Esophagus muscularis mucosa (tissue), 4 donors: ENCODE data around the gene SLC38A10.

Source experiments
- CTCF ChIP-seq, 3 experiments: fragments of 200-600 bp in 2 of 3; fragments of 450-650 bp in 1 of 3; sonication (generic) in 2 of 3; IDR thresholded peaks; one replicate each; pipeline ENCODE4 v1.5.1; 2017 to 2019; ENCODE audit warnings: antibody characterized with exemption in 3 of 3, mild to moderate bottlenecking in 2 of 3, moderate library complexity in 1 of 3
- EP300 ChIP-seq: sonication (generic); formaldehyde crosslinking; IDR thresholded peaks from one replicate; pipeline ENCODE4 v1.6.1; 2017; ENCODE audit warnings: antibody characterized with exemption
- POLR2AphosphoS5 ChIP-seq, 2 donors: sonication (generic); formaldehyde crosslinking; IDR thresholded peaks; one replicate each; pipeline ENCODE4 v1.6.1; 2017; ENCODE audit warnings: antibody characterized with exemption in 2 of 2

DNA sequence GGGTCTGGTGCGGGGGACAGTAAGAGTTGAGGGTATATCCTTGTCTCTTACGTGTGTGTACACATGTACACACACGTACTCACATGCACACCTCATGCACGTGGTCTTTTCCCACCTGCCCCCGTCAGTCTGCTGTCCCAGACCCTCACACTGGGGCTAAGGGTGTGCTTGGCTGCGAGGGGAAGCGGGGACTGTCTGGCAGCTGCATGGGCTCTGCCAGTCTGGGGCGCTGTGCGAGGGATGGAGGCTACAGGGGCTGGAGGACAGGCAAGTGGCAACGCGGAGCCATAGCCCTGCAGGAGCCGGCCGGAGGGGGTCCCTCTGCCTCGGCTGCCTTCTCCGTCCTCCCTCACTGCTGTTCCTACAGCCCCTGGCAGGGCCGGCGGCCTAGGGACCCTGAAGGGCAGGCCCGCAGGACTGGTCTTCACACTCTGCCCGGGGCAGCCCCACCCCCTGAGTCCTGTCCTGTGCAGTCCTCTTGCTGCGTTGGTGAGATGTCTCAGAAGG, 20.8 kb upstream of the SLC38A10 start:
- TF ChIP-seq CTCF (IDR thresholded peaks at IDR 0.05) (no peak), POLR2AphosphoS5 (IDR thresholded peaks at IDR 0.05) (no peak), EP300 (no peak)
